HEK293 (cell line): Measurements from ENCODE around the gene NCL.

Experiments used
- CTCF ChIA-PET: fragments of 350-600 bp; formaldehyde crosslinking; extraction: SDS; loops from one replicate; lab custom pipeline; 2021; ENCODE audit warnings: antibody characterized with exemption; lab: Yijun Ruan, JAX
- POLR2A ChIA-PET: fragments of 300-600 bp; formaldehyde crosslinking; extraction: SDS; loops from one replicate; lab custom pipeline; 2020; ENCODE audit warnings: antibody characterized with exemption, inconsistent platforms; lab: Yijun Ruan, JAX
- H3K27ac ChIP-seq: fragments of 200-500 bp; sonication (Bioruptor generic); 2 replicates; pipeline ENCODE4 v1.5.1; 2014; ENCODE audit warnings: low read depth, low read length, control low read depth, inconsistent platforms; ENCODE audit errors: extremely low read depth
- H3K36me3 ChIP-seq, 2 experiments: fragments of 200-500 bp in 1 of 2; sonication (Bioruptor generic) in 1 of 2; 1 replicate in 1 of 2; 2 replicates in 1 of 2; pipeline ENCODE4 v1.5.1; 2014 to 2017; ENCODE audit warnings: inconsistent platforms in 2 of 2, low read length in 2 of 2; ENCODE audit not compliant: control insufficient read depth in 2 of 2, insufficient read depth in 1 of 2
- H3K4me1 ChIP-seq: fragments of 200-500 bp; sonication (Bioruptor generic); 2 replicates; pipeline ENCODE4 v1.5.1; 2014; ENCODE audit warnings: mild to moderate bottlenecking, low read length, inconsistent platforms; ENCODE audit not compliant: control insufficient read depth, insufficient read depth
- H3K4me3 ChIP-seq: 2 replicates; pipeline ENCODE4 v1.5.1; 2011; ENCODE audit warnings: low read depth, mild to moderate bottlenecking, control low read depth, low read length, moderate library complexity
- H3K9me3 ChIP-seq: fragments of 200-500 bp; sonication (Bioruptor generic); 2 replicates; pipeline ENCODE4 v1.5.1; 2014; ENCODE audit warnings: low read depth, low read length, inconsistent platforms; ENCODE audit not compliant: control insufficient read depth, insufficient read depth
- BCL11A ChIP-seq: fragments of 450-650 bp; formaldehyde crosslinking; IDR thresholded peaks from 2 replicates; pipeline ENCODE4 v1.5.1; 2016; ENCODE audit warnings: low read depth, missing biosample characterization, missing genetic modification characterization
- GLIS1 ChIP-seq: fragments of 450-650 bp; formaldehyde crosslinking; IDR thresholded peaks from 2 replicates; pipeline ENCODE4 v1.5.1; 2016; ENCODE audit warnings: missing biosample characterization, missing genetic modification characterization
- PRDM1 ChIP-seq: fragments of 450-650 bp; formaldehyde crosslinking; IDR thresholded peaks from 2 replicates; pipeline ENCODE4; 2016; ENCODE audit warnings: missing biosample characterization, missing genetic modification characterization
- TSHZ1 ChIP-seq: fragments of 450-650 bp; formaldehyde crosslinking; IDR thresholded peaks from 2 replicates; pipeline ENCODE4 v1.5.1; 2016; ENCODE audit warnings: missing biosample characterization, missing genetic modification characterization, borderline replicate concordance
- YY1 ChIP-seq: fragments of 450-650 bp; formaldehyde crosslinking; IDR thresholded peaks from 2 replicates; pipeline ENCODE4 v1.5.1; 2018; ENCODE audit warnings: missing biosample characterization, missing genetic modification characterization
- ZBTB17 ChIP-seq: fragments of 450-650 bp; formaldehyde crosslinking; IDR thresholded peaks from 2 replicates; pipeline ENCODE4 v1.5.1; 2016; ENCODE audit warnings: missing biosample characterization, missing genetic modification characterization
- ZBTB44 ChIP-seq: fragments of 450-650 bp; IDR thresholded peaks from 2 replicates; pipeline ENCODE4 v1.5.1; 2018; ENCODE audit warnings: missing biosample characterization, mild to moderate bottlenecking, missing genetic modification characterization
- ZEB2 ChIP-seq: fragments of 450-650 bp; formaldehyde crosslinking; IDR thresholded peaks from 2 replicates; pipeline ENCODE4 v1.5.1; 2016; ENCODE audit warnings: missing biosample characterization, missing genetic modification characterization
- ZFP37 ChIP-seq: fragments of 450-650 bp; formaldehyde crosslinking; IDR thresholded peaks from 2 replicates; pipeline ENCODE4 v1.5.1; 2016; ENCODE audit warnings: missing biosample characterization, missing genetic modification characterization
- ZIC2 ChIP-seq: fragments of 450-650 bp; formaldehyde crosslinking; IDR thresholded peaks from 2 replicates; pipeline ENCODE4 v1.5.1; 2016; ENCODE audit warnings: missing biosample characterization, missing genetic modification characterization
- ZNF114 ChIP-seq: fragments of 450-650 bp; formaldehyde crosslinking; IDR thresholded peaks from 2 replicates; pipeline ENCODE4 v1.5.0; 2017; ENCODE audit warnings: missing biosample characterization, missing genetic modification characterization
- ZNF138 ChIP-seq: fragments of 450-650 bp; formaldehyde crosslinking; IDR thresholded peaks from 2 replicates; pipeline ENCODE4 v1.5.1; 2016; ENCODE audit warnings: missing biosample characterization, missing genetic modification characterization, borderline replicate concordance
- ZNF211 ChIP-seq: fragments of 450-650 bp; formaldehyde crosslinking; IDR thresholded peaks from 2 replicates; pipeline ENCODE4 v1.5.1; 2016; ENCODE audit warnings: low read depth, missing biosample characterization, missing genetic modification characterization
- ZNF221 ChIP-seq: fragments of 450-650 bp; formaldehyde crosslinking; IDR thresholded peaks from 2 replicates; pipeline ENCODE4 v1.5.1; 2017; ENCODE audit warnings: missing biosample characterization, missing genetic modification characterization, borderline replicate concordance
- ZNF23 ChIP-seq: fragments of 450-650 bp; formaldehyde crosslinking; IDR thresholded peaks from 2 replicates; pipeline ENCODE4 v1.5.1; 2016; ENCODE audit warnings: missing biosample characterization, missing genetic modification characterization, borderline replicate concordance
- ZNF302 ChIP-seq: fragments of 450-650 bp; formaldehyde crosslinking; IDR thresholded peaks from 2 replicates; pipeline ENCODE4 v1.5.1; 2016; ENCODE audit warnings: missing biosample characterization, missing genetic modification characterization, low read depth
- ZNF324 ChIP-seq: fragments of 450-650 bp; formaldehyde crosslinking; IDR thresholded peaks from 2 replicates; pipeline ENCODE4 v1.5.1; 2016; ENCODE audit warnings: missing biosample characterization, missing genetic modification characterization
- ZNF449 ChIP-seq: fragments of 450-650 bp; formaldehyde crosslinking; IDR thresholded peaks from 2 replicates; pipeline ENCODE4 v1.5.1; 2017; ENCODE audit warnings: missing biosample characterization, mild to moderate bottlenecking, missing genetic modification characterization, moderate library complexity
- ZNF544 ChIP-seq: fragments of 450-650 bp; formaldehyde crosslinking; IDR thresholded peaks from 2 replicates; pipeline ENCODE4 v1.5.0; 2017; ENCODE audit warnings: missing biosample characterization, missing genetic modification characterization
- ZNF555 ChIP-seq: fragments of 450-650 bp; formaldehyde crosslinking; conservative IDR thresholded peaks from 2 replicates; pipeline ENCODE4 v1.5.1; 2017; ENCODE audit warnings: missing biosample characterization, mild to moderate bottlenecking, missing genetic modification characterization, inconsistent platforms
- ZNF654 ChIP-seq: fragments of 450-650 bp; formaldehyde crosslinking; IDR thresholded peaks from 2 replicates; pipeline ENCODE4 v1.5.1; 2016; ENCODE audit warnings: low read depth, missing biosample characterization, missing genetic modification characterization
- ZNF660 ChIP-seq: fragments of 450-650 bp; IDR thresholded peaks from 2 replicates; pipeline ENCODE4 v1.5.1; 2018; ENCODE audit warnings: missing biosample characterization, mild to moderate bottlenecking, missing genetic modification characterization
- ZSCAN30 ChIP-seq: fragments of 450-650 bp; IDR thresholded peaks from 2 replicates; pipeline ENCODE4 v1.5.1; 2018; ENCODE audit warnings: missing biosample characterization, mild to moderate bottlenecking, missing genetic modification characterization, moderate library complexity
- ZXDB ChIP-seq: fragments of 450-650 bp; formaldehyde crosslinking; IDR thresholded peaks from 2 replicates; pipeline ENCODE4 v1.5.1; 2016; ENCODE audit warnings: missing biosample characterization, missing genetic modification characterization

Gene NCL

GRCh38 chr2:231494669-231495068, 30.4 kb upstream of the NCL start:
- TF ChIP-seq ZNF660 (tag by site-specific recombination) (no peak), ZEB2 (no peak), GLIS1 (tag by site-specific recombination) (no peak), ZBTB17 (tag by site-specific recombination) (no peak), ZNF211 (tag by site-specific recombination) (no peak), PRDM1 (tag by site-specific recombination) (no peak), ZNF555 (tag by site-specific recombination) (no peak), TSHZ1 (no peak), ZBTB44 (no peak), ZIC2 (no peak), ZNF544 (tag by site-specific recombination) (no peak), ZNF654 (no peak), ZFP37 (tag by site-specific recombination) (no peak), ZNF221 (tag by site-specific recombination) (no peak)
- H3K4me3 ChIP-seq = no peak overlapping the region
- CTCF ChIA-PET = interaction anchor here (0.6 kb wide), 1 partner anchor 101 kb away, joined by 3 read pairs; no protein-coding TSS in a partner anchor
- H3K4me1 ChIP-seq = no peaks in the 10 kb centered on the region
- POLR2A ChIA-PET = no interaction called here
- H3K36me3 ChIP-seq = no peaks in the 10 kb centered on the region
- H3K27ac ChIP-seq = no peak overlapping the region
- H3K9me3 ChIP-seq = no peaks in the 10 kb centered on the region

GRCh38 chr2:231490801-231491200, 26.5 kb upstream of the NCL start:
- Histone ChIP-seq H3K9me3 (no peaks in the 10 kb centered on the region), H3K4me3 (no peak overlapping the region), H3K4me1 (no peaks in the 10 kb centered on the region), H3K36me3 (no peaks in the 10 kb centered on the region), H3K27ac (no peak overlapping the region)
- POLR2A ChIA-PET = no interaction called here
- TF ChIP-seq YY1 (tag by site-specific recombination) = no peak
- no peak for TF ChIP-seq ZNF324
- TF ChIP-seq ZNF23 (tag by site-specific recombination) = no peak
- CTCF ChIA-PET = interaction anchor here (0.6 to 0.8 kb wide), 3 partner anchors 10 to 877 kb away, joined by 3 to 4 read pairs (median 3); no protein-coding TSS in a partner anchor

GRCh38 chr2:231489990-231490389, 25.7 kb upstream of the NCL start:
- ChIA-PET POLR2A (no interaction called here), CTCF (interaction anchor here (0.7 to 1.4 kb wide), 4 partner anchors 8 to 878 kb away, joined by 3 to 4 read pairs (median 3); no protein-coding TSS in a partner anchor)
- H3K9me3 ChIP-seq = no peaks in the 10 kb centered on the region
- no peaks in the 10 kb centered on the region for H3K36me3 ChIP-seq
- H3K27ac ChIP-seq = no peak overlapping the region
- no peak overlapping the region for H3K4me3 ChIP-seq
- H3K4me1 ChIP-seq = no peaks in the 10 kb centered on the region
- TF ChIP-seq ZNF138 (tag by site-specific recombination) (no peak), ZSCAN30 (tag by site-specific recombination) (no peak), ZNF302 (no peak), ZNF114 (tag by site-specific recombination) (no peak), BCL11A (tag by site-specific recombination) (no peak), ZXDB (no peak), ZNF449 (tag by site-specific recombination) (no peak)
